HEK293T (cell line): ENCODE results near the gene KLHL6.
"Not testable (repeated sequence)": the region's sequence is repeated elsewhere in the genome, so short reads cannot be mapped to it uniquely, and the experiment has no call there.

Source experiments
- CTCF ChIA-PET: fragments of 350-600 bp; formaldehyde crosslinking; extraction: SDS; loops from one replicate; lab custom pipeline; 2021; ENCODE audit warnings: antibody characterized with exemption, inconsistent platforms; lab: Yijun Ruan, JAX
- POLR2A ChIA-PET: fragments of 350-600 bp; formaldehyde crosslinking; extraction: SDS; loops from one replicate; lab custom pipeline; 2020; ENCODE audit warnings: antibody characterized with exemption, inconsistent platforms; lab: Yijun Ruan, JAX
- DNase-seq: peaks from one replicate; pipeline ENCODE4 v3.0.0; 2012; ENCODE audit warnings: mixed read lengths; ENCODE audit errors: extremely low spot score
- ARNT ChIP-seq: fragments of 450-650 bp; IDR thresholded peaks from 2 replicates; pipeline ENCODE4 v1.6.1; 2017; ENCODE audit warnings: mild to moderate bottlenecking
- BHLHE40 ChIP-seq: fragments of 450-650 bp; IDR thresholded peaks from 2 replicates; pipeline ENCODE4 v1.6.1; 2016; ENCODE audit warnings: mild to moderate bottlenecking, moderate library complexity, borderline replicate concordance
- CTBP1 ChIP-seq: fragments of 450-650 bp; IDR thresholded peaks from 2 replicates; pipeline ENCODE4 v1.6.1; 2016; ENCODE audit warnings: borderline replicate concordance
- ELF4 ChIP-seq: fragments of 450-650 bp; IDR thresholded peaks from 2 replicates; pipeline ENCODE4 v1.6.1; 2017; ENCODE audit warnings: antibody characterized with exemption
- FOXA1 ChIP-seq: fragments of 450-650 bp; IDR thresholded peaks from 2 replicates; pipeline ENCODE4 v1.6.1; 2016; ENCODE audit warnings: mild to moderate bottlenecking
- FOXK2 ChIP-seq: fragments of 450-650 bp; IDR thresholded peaks from 2 replicates; pipeline ENCODE4 v1.6.1; 2016; ENCODE audit warnings: mild to moderate bottlenecking
- FOXM1 ChIP-seq: fragments of 450-650 bp; IDR thresholded peaks from 2 replicates; pipeline ENCODE4 v1.6.1; 2017; ENCODE audit warnings: mild to moderate bottlenecking, borderline replicate concordance
- HDGF ChIP-seq: fragments of 450-650 bp; IDR thresholded peaks from 2 replicates; pipeline ENCODE4 v1.6.1; 2017; ENCODE audit warnings: antibody characterized with exemption, borderline replicate concordance
- L3MBTL2 ChIP-seq: fragments of 450-650 bp; conservative IDR thresholded peaks from 2 replicates; pipeline ENCODE4 v1.6.1; 2016; ENCODE audit warnings: mild to moderate bottlenecking
- LEF1 ChIP-seq: fragments of 450-650 bp; IDR thresholded peaks from 2 replicates; pipeline ENCODE4 v1.6.1; 2017; ENCODE audit warnings: mild to moderate bottlenecking, borderline replicate concordance
- NFRKB ChIP-seq: fragments of 450-650 bp; IDR thresholded peaks from 2 replicates; pipeline ENCODE4 v1.6.1; 2016; ENCODE audit warnings: mild to moderate bottlenecking, moderate library complexity
- SP1 ChIP-seq: fragments of 450-650 bp; IDR thresholded peaks from 2 replicates; pipeline ENCODE4 v1.6.1; 2017
- SUZ12 ChIP-seq: fragments of 450-650 bp; IDR thresholded peaks from 2 replicates; pipeline ENCODE4 v1.6.1; 2016; ENCODE audit warnings: mild to moderate bottlenecking
- TARDBP ChIP-seq: fragments of 450-650 bp; IDR thresholded peaks from 2 replicates; pipeline ENCODE4 v1.6.1; 2016
- ZNF384 ChIP-seq: fragments of 450-650 bp; IDR thresholded peaks from 2 replicates; pipeline ENCODE4 v1.6.1; 2016
- TF ChIP-seq, protein P1 (sequence below): fragments of 450-650 bp; IDR thresholded peaks from 2 replicates; pipeline ENCODE4 v1.6.1; 2016

Gene KLHL6

DNA sequence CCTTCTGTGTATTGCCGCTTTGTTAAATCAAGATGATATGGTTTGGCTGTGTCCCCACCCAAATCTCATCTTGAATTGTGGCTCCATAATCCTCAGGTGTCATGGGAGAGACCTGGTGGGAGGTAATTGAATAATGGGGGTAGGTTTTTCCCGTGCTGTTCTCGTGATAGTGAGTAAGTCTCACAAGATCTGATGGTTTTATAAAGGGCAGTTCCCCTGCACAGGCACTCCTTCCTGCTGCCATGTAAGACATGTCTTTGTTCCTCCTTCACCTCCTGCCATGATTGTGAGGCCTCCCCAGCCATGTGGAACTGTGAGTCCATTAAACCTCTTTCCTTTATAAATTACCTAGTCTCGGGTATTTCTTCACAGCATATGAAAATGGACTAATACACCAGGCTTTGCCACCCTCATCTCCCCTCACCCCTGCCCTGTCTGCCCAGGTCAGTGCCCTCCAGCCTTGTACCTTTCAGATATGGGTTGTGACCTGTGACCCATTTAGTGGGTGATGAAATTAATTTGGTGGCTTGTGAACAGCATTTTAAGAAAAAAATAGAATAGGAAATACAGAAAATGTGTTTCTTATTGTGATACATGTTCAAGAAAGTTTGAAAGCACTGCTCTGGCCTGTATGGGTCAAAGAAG, 71.0 kb downstream of the KLHL6 start:
- TF ChIP-seq CTBP1 (no peak), TARDBP (no peak), LEF1 (no peak), FOXA1 (no peak), ZNF384 (no peak), NFRKB (no peak), ELF4 (no peak), BHLHE40 (no peak), SUZ12 (no peak), SP1 (no peak), L3MBTL2 (no peak)
- TF ChIP-seq, protein P1, sequence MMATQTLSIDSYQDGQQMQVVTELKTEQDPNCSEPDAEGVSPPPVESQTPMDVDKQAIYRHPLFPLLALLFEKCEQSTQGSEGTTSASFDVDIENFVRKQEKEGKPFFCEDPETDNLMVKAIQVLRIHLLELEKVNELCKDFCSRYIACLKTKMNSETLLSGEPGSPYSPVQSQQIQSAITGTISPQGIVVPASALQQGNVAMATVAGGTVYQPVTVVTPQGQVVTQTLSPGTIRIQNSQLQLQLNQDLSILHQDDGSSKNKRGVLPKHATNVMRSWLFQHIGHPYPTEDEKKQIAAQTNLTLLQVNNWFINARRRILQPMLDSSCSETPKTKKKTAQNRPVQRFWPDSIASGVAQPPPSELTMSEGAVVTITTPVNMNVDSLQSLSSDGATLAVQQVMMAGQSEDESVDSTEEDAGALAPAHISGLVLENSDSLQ, result no peak
- POLR2A ChIA-PET, result no interaction called here
- CTCF ChIA-PET, result interaction anchor here (0.6 kb wide), 1 partner anchor 279 kb away, joined by 3 read pairs; no protein-coding TSS in a partner anchor
- DNase-seq, result no peak

DNA sequence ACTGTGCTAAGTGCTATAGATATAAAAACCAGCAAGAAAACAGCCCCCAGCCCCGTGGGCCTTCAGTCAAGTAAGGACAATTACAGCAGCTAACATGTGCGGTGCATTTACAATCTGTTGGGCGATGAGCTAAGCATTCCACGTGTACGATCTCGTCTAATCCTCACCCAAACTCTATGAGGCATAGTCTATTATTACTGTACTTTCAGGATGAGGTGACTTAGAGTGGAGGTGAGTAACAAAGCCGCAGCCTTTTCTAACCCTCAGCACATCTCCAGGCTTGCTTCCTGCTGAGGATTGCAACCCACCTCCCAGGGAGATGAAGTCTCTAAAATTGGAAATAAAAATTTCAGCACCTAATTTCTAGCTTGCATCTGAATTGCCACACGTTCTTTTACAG, 73.9 kb downstream of the KLHL6 start:
- no peak for TF ChIP-seq BHLHE40
- TF ChIP-seq FOXA1, result no peak
- TF ChIP-seq, protein P1, result no peak
- no peak for TF ChIP-seq NFRKB
- TF ChIP-seq L3MBTL2, result no peak
- no peak for TF ChIP-seq FOXK2
- TF ChIP-seq ARNT, result no peak
- no peak for TF ChIP-seq FOXM1
- TF ChIP-seq CTBP1, result no peak
- DNase-seq, result no peak
- ChIA-PET POLR2A (no interaction called here), CTCF (no interaction called here)

DNA sequence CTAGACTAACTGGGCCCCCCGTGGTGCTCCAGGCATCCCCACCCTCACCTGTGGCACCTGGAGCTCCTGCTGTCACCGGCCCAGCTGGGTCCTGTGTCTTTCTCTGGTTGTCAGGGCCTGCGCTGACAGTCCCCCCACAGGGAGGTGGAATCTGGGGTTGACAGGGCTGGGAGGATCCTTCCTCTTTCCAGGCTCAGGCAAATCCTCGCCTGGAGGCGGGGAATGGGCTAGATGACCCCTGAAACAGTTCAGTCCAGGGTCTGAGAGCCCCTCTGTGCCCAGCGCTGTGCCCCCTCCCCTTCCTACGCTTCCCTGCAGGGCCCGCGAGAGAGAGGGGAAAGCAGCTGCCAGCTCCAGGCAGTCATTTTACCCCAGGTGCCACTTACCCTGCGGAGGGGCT, 77.0 kb downstream of the KLHL6 start:
- ChIA-PET POLR2A (no interaction called here), CTCF (interaction anchor here (0.6 kb wide), 1 partner anchor 59 kb away, joined by 3 read pairs; no protein-coding TSS in a partner anchor)
- DNase-seq, result no peak
- no peak for TF ChIP-seq ARNT
- no peak for TF ChIP-seq LEF1
- TF ChIP-seq CTBP1, result no peak
- TF ChIP-seq SUZ12, result no peak
- no peak for TF ChIP-seq SP1
- no peak for TF ChIP-seq FOXM1

DNA sequence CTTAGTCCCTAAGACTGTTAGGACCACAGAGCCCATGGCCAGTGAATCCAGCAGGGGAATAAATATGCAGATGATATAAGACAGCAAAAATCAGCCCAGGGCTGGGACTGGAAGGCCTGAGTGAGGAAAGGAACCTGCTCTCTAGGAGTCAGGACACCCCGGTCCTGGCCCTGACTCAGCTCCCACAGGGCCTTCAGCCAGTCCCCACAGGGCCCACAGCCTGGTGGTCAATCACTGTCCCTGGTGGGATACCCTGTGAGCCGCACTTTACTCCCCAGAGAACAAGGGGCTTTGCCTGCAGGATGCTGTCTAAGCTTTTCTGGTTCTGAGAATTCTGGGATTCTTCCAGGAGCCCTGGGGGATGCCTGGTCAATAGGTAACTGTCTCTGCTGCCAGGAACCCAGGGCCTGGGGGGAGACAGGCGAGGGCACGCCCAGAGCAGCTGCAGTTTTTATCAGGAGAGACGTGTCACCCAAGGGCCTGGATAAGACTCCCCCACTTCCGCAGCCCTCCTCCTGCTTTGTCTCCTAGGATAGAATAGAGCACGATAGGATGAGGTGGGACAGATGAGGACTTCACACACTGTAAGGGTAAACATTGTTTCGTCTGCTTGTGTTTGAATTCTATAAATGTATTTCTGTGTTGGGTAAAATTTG, 77.6 kb downstream of the KLHL6 start:
- TF ChIP-seq SP1 (no peak), FOXM1 (no peak), SUZ12 (no peak), HDGF (no peak), FOXA1 (no peak)
- DNase-seq, result no peak
- POLR2A ChIA-PET, result no interaction called here
- CTCF ChIA-PET, result no interaction called here

DNA sequence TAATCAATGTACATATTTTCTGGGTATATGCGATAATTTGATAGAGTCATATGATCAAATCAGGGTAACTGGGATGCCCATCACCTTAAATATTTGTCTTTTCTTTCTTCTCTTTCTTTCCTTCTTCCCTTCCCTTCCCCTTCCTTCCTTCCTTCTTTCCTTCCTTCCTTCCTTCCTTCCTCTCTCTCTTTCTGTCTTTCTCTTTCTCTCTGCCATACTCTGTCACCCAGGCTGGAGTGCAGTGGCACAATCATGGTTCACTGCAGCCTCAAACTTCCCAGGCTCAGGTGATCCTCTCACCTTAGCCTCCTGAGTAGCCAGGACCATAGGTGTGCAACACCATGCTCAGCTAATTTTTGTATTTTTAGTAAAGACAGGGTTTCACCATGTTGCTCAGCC, 79.7 kb downstream of the KLHL6 start:
- DNase-seq, CTCF ChIA-PET, POLR2A ChIA-PET: not testable (repeated sequence)

DNA sequence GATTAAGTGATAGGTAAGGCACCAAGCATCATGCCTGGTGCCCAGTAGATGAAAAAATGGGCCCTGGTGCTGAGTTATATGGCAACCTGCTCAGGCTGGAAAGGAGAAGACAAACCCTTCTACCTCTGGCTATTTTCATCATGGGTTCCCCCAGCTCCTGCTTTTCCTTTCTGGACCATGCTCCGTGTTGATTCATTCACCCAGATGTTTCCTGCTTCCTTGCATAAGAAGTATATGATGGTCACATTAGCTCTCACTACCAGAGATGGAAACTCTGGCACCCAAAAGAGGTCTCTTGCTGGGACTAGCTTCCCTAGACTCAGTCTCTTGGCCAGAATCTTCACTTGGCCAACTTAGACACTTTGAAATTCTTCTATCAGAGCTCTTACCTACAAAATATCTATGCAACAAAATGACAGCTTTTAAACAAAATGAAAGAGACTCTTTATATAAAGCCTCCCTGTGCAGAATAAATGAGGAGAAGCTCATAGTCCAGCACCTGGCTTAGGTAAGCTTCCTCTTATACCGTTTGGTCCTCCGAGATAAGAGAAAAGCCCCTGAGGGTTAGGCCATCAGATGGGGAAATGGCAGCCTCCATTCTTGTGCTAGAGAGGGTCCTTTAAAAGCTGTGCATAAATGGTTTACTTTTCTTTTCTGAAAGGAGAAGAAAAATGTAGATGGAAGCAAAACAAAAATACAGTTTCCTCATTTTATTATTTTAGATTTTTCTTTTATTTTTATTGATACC, 80.3 kb downstream of the KLHL6 start:
- TF ChIP-seq SUZ12 (no peak), FOXA1 (no peak), L3MBTL2 (no peak), HDGF (no peak), ELF4 (no peak), CTBP1 (no peak), TARDBP (no peak), LEF1 (no peak), FOXM1 (no peak), BHLHE40 (no peak), FOXK2 (no peak), NFRKB (no peak)
- TF ChIP-seq, protein P1, result no peak
- CTCF ChIA-PET, result no interaction called here
- POLR2A ChIA-PET, result no interaction called here
- DNase-seq, result no peak
